Ascending aorta (tissue), 2 donors: ENCODE results near the gene GOLT1A. TPM values are rescaled to one million over a fixed set of nuclear protein-coding genes. Genes with fewer than 3 reads are reported as not detected.

Source experiments
- DNase-seq, 2 donors: peaks; one replicate each; pipeline ENCODE4 v3.0.0-alpha.2; 2019; ENCODE audit warnings: low spot score in 2 of 2
- H3K27ac ChIP-seq, 2 donors: fragments of 200-600 bp; sonication (generic); one replicate each; pipeline ENCODE4 v1.5.1; 2016 to 2017; ENCODE audit warnings: mild to moderate bottlenecking in 1 of 2
- H3K27me3 ChIP-seq: fragments of 200-600 bp; sonication (generic); one replicate; pipeline ENCODE4 v1.5.1; 2017
- H3K36me3 ChIP-seq, 2 donors: fragments of 200-600 bp; sonication (generic); one replicate each; pipeline ENCODE4 v1.5.1; 2016
- H3K4me1 ChIP-seq, 2 donors: fragments of 200-600 bp; sonication (generic); one replicate each; pipeline ENCODE4 v1.5.1; 2016 to 2017; ENCODE audit warnings: mild to moderate bottlenecking in 1 of 2
- H3K4me3 ChIP-seq, 2 donors: fragments of 200-600 bp; sonication (generic); one replicate each; pipeline ENCODE4 v1.5.1; 2016 to 2017; ENCODE audit warnings: mild to moderate bottlenecking in 1 of 2
- H3K9me3 ChIP-seq, 2 donors: fragments of 200-600 bp; sonication (generic); one replicate each; pipeline ENCODE4 v1.5.1; 2016
- CTCF ChIP-seq, 3 experiments: fragments of 200-600 bp in 2 of 3; fragments of 450-650 bp in 1 of 3; sonication (generic) in 2 of 3; IDR thresholded peaks; one replicate each; pipeline ENCODE4 v1.5.1; 2016 to 2019; ENCODE audit warnings: antibody characterized with exemption in 3 of 3, mild to moderate bottlenecking in 1 of 3, moderate library complexity in 1 of 3
- intact Hi-C: fragments of 100-400 bp; cut with DNase I; formaldehyde crosslinking; loops from one replicate; pipeline ENCODE4 v1.15.1; 2023
- total RNA-seq: library from RNA; depleted of rRNA; stranded (reverse); fragments of >200 nt; gene quantifications from one replicate; pipeline ENCODE4 v1.1.0, GENCODE V29; 2016

GOLT1A gene
- total RNA-seq, 1 donor from 2014 or later, result not detected

GRCh38 chr1:204198348-204199340 lies 15.1 kb downstream of the GOLT1A start:
- H3K9me3 ChIP-seq, result no peaks in the 10 kb centered on the region
- H3K27ac ChIP-seq, result no peak overlapping the region
- DNase-seq, result no peak
- no peaks in the 10 kb centered on the region for H3K36me3 ChIP-seq
- no peaks in the 10 kb centered on the region for H3K27me3 ChIP-seq
- intact Hi-C loops, result no loop called here
- TF ChIP-seq CTCF (IDR thresholded peaks at IDR 0.05), result no peak
- no peaks in the 10 kb centered on the region for H3K4me1 ChIP-seq
- no peak overlapping the region for H3K4me3 ChIP-seq

DNA sequence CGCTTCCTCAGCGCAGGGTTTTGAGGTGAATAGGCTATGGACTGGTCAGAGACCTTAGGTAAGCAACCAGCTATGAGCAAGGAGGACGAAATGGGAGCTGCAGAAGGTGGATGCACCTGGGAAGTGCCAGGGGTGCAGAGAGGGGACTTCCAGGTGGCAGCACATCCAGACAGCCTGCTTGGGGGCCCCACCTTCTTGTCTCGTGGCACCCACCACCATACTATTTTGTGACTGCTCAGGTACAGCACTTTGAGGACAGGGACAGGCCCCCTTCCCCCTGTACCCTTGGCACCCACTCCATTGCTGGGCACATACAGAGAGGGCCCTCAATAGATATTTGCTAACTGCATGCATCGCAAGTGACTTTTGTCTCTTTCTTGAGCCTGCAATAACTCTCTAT lies 16.7 kb downstream of the GOLT1A start:
- Histone ChIP-seq H3K4me1 (no peaks in the 10 kb centered on the region), H3K9me3 (no peaks in the 10 kb centered on the region), H3K27ac (no peak overlapping the region), H3K4me3 (no peak overlapping the region), H3K36me3 (no peaks in the 10 kb centered on the region), H3K27me3 (no peaks in the 10 kb centered on the region)
- no peak for DNase-seq
- intact Hi-C loops, result no loop called here
- no peak for TF ChIP-seq CTCF (IDR thresholded peaks at IDR 0.05)

DNA sequence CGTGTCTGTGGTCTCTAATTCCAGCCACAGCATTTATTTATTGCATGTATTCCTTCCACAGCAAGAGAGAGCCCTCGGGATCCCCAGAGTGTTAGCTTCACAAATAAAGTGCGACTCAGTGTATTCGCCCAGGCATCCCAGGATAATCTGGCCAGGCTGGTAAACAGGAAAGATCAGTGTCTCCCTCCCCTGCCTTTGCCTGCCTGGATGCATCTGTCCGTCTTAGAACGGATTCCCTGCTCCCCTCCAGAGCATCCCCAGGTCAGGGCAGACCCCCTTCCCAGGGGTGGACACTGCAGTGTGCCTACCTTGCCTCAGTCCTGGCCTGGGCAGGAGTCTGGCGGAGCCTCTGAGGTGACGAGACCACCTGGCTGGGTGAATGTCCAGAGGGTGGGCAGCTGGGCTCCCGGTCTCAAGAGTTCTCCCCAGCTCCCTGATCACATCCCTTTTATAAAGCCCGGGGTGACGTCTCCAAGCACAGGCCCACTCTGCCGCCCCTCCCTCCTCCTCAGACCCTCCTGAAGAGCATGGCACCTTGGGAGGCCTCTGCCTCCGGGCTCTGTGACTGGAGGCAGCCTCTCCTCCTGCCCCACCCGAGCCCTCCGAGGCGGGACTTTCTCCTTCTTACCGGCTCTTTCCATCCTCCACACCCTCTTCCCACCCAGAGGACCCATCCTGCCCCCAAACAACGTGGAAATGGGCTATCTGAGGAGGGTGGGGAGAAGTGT lies 17.6 kb downstream of the GOLT1A start, which contains the start of gene KISS1:
Gene KISS1, minus strand, starts transcription at position 424 of the 728 bp plus-strand sequence. CDS start 3,615 bp downstream, outside the sequence.
- Histone ChIP-seq H3K9me3 (no peaks in the 10 kb centered on the region), H3K4me3 (no peak within 1 kb of the TSS), H3K27me3 (no peaks in the 10 kb centered on the region), H3K27ac (no peak within 1 kb of the TSS), H3K4me1 (no peaks in the 10 kb centered on the region), H3K36me3 (no peaks in the 10 kb centered on the region)
- no peak for DNase-seq
- TF ChIP-seq CTCF (IDR thresholded peaks at IDR 0.05), result no peak
- intact Hi-C loops, result no loop called here

DNA sequence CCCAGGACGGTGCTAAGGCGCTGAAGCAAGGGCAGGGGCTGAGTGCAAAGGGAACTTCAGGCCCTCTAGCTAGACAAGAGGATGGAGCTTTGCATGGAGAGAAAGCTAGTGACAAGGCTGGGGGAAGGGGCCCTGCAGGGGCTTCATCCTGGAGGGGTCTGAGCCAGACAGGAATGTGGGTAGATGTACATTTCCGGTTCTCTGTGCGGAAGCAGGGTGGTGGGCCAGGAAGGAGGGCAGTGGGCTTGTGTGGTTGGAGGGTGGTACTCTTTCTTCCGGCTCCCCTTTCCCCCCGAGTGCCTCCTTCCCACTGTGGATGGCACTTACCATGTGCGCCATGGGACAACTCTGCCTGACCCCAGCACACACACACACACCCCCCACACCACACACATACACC lies 19.0 kb downstream of the GOLT1A start:
- Histone ChIP-seq H3K4me3 (no peak overlapping the region), H3K27me3 (no peaks in the 10 kb centered on the region), H3K27ac (no peak overlapping the region), H3K9me3 (no peaks in the 10 kb centered on the region), H3K4me1 (no peaks in the 10 kb centered on the region), H3K36me3 (no peaks in the 10 kb centered on the region)
- DNase-seq, result no peak
- no peak for TF ChIP-seq CTCF (IDR thresholded peaks at IDR 0.05)
- intact Hi-C loops, result no loop called here

- no peak for TF ChIP-seq CTCF (IDR thresholded peaks at IDR 0.05)
- H3K4me3 ChIP-seq, result no peak overlapping the region
- no peaks in the 10 kb centered on the region for H3K9me3 ChIP-seq
- no peak for DNase-seq
- no peaks in the 10 kb centered on the region for H3K36me3 ChIP-seq
- no peak overlapping the region for H3K27ac ChIP-seq
- intact Hi-C loops, result no loop called here
- H3K4me1 ChIP-seq, result no peaks in the 10 kb centered on the region
- H3K27me3 ChIP-seq, result no peaks in the 10 kb centered on the region
These were observed 19.7 kb downstream of the GOLT1A start for GRCh38 chr1:204194080-204194479.
